Vagina (tissue), 2 donors: ENCODE measurements around the gene ARFGAP2.

Experiments used
- POLR2A ChIP-seq, 2 donors: fragments of 450-650 bp; IDR thresholded peaks; one replicate each; pipeline ENCODE4 v1.6.1; 2017; ENCODE audit warnings: antibody characterized with exemption in 2 of 2, mild to moderate bottlenecking in 2 of 2, moderate library complexity in 2 of 2
- POLR2AphosphoS5 ChIP-seq, 2 donors: sonication (generic); formaldehyde crosslinking; IDR thresholded peaks; one replicate each; pipeline ENCODE4 v1.9.0; 2017; ENCODE audit warnings: antibody characterized with exemption in 2 of 2, mild to moderate bottlenecking in 2 of 2, low read depth in 1 of 2; ENCODE audit not compliant: insufficient read depth in 1 of 2
- TF ChIP-seq, protein P1 (sequence below), 3 experiments: fragments of 450-650 bp in 2 of 3; fragments of 200-600 bp in 1 of 3; sonication (generic) in 1 of 3; IDR thresholded peaks; one replicate each; pipeline ENCODE4 v1.5.1; 2017 to 2019; ENCODE audit warnings: antibody characterized with exemption in 3 of 3, mild to moderate bottlenecking in 2 of 3, moderate library complexity in 2 of 3

DNA sequence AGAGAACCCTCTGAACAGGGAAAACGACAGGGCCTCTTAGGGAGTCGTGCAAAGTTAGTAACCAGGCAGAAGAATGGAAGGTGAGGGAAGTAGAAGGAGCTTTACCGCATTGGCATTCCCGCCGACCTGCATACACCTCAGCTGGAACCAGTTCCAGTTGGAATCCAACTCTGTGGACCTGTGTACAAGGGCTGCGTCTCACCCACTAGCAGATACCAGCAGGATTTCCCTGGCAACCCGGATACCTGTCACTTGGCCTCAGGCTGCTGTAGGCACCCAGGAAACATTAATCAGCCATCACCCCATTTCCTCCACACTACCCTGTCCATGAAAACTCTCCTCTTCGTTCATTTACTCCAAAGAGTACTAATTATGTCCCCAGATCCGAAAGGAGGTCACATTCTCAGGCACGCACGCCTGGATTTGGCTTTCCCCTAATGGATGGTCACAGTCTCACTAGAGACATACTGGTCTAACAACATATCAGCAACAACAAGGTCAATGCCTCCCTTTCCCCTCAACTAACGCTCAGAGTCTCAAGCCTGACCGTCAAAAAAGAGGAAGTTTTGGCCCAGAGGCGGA is 842 bp downstream of the ARFGAP2 start:
- TF ChIP-seq, protein P1, sequence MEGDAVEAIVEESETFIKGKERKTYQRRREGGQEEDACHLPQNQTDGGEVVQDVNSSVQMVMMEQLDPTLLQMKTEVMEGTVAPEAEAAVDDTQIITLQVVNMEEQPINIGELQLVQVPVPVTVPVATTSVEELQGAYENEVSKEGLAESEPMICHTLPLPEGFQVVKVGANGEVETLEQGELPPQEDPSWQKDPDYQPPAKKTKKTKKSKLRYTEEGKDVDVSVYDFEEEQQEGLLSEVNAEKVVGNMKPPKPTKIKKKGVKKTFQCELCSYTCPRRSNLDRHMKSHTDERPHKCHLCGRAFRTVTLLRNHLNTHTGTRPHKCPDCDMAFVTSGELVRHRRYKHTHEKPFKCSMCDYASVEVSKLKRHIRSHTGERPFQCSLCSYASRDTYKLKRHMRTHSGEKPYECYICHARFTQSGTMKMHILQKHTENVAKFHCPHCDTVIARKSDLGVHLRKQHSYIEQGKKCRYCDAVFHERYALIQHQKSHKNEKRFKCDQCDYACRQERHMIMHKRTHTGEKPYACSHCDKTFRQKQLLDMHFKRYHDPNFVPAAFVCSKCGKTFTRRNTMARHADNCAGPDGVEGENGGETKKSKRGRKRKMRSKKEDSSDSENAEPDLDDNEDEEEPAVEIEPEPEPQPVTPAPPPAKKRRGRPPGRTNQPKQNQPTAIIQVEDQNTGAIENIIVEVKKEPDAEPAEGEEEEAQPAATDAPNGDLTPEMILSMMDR (IDR thresholded peaks at IDR 0.05): no peak
- TF ChIP-seq POLR2A (IDR thresholded peaks at IDR 0.05) (no peak), POLR2AphosphoS5 (IDR thresholded peaks at IDR 0.05; ENCODE audit: insufficient read depth in 1 of 2, low read depth in 1 of 2) (no peak)
